Right cardiac atrium (tissue), 5 donors: ENCODE results near the gene MOB2. TPM values are rescaled to one million over a fixed set of nuclear protein-coding genes. Genes with fewer than 3 reads are reported as not detected.

Experiments used
- ATAC-seq, 2 donors: fragments of 200-7000 bp; cut with Tn5 transposase; one replicate each; pipeline versions ENCODE4 v1.8.0 to v1.9.1; 2020; ENCODE audit warnings: moderate library complexity in 2 of 2, mild to moderate bottlenecking in 1 of 2
- DNase-seq, 3 donors: peaks; one replicate each; pipeline ENCODE4 v3.0.0-alpha.2; 2020
- H3K27ac ChIP-seq: one replicate; pipeline ENCODE4 v1.5.1; 2013; ENCODE audit warnings: mild to moderate bottlenecking, low read length, control low read depth, moderate library complexity
- H3K27me3 ChIP-seq: one replicate; pipeline ENCODE4 v1.6.1; 2013; ENCODE audit not compliant: control insufficient read depth, insufficient read depth
- H3K4me1 ChIP-seq: one replicate; pipeline ENCODE4 v1.6.1; 2013; ENCODE audit warnings: low read length; ENCODE audit not compliant: control insufficient read depth, insufficient read depth
- H3K4me3 ChIP-seq: one replicate; pipeline ENCODE4 v1.5.1; 2013; ENCODE audit warnings: low read length, control low read depth
- H3K9me3 ChIP-seq: one replicate; pipeline ENCODE4 v1.6.1; 2013; ENCODE audit warnings: low read length; ENCODE audit not compliant: control insufficient read depth
- WGBS: extraction: QIAGEN DNeasy Blood & Tissue Kit; methylation state at CpG from one replicate; pipeline ENCODE4 v1.1.7; 2013; 5-methylcytosine and 5-hydroxymethylcytosine counted together
- intact Hi-C, 4 donors: fragments of 100-400 bp; cut with DNase I; formaldehyde crosslinking; loops; one replicate each; pipeline versions ENCODE4 v1.11.0 to v1.14.0; 2022 to 2023
- long read RNA-seq, 4 donors: library from polyadenylated mRNA; unstranded; transcript quantifications; one replicate each; pipeline ENCODE4 v2.0.0, GENCODE V29; 2020 to 2021
- polyA plus RNA-seq: library from polyadenylated mRNA; stranded (reverse); fragments of 200-250 nt; gene quantifications from one replicate; pipeline ENCODE4 v1.2.3, GENCODE V29; 2013
- total RNA-seq, 4 donors: library from RNA; stranded (reverse); fragmentation: NEBNext Ultra II Directional; extraction: Animal tissue kit (Norgen Biotek cat#: 25700); gene quantifications; one replicate each; pipeline ENCODE4 v1.2.1, GENCODE V29; 2021
- donor health status: healthy with polysubstance abuse.
- donor health status: DM: no; HTN: yes; CAD: no.
- donor health status: DM: no; HTN: no; CAD: no.
- donor health status: DM: no; HTN: yes; CAD: no; lungs with severe emphysema.
- donor health status: DM: yes; HTN: yes; CAD: no.

Gene MOB2, protein sequence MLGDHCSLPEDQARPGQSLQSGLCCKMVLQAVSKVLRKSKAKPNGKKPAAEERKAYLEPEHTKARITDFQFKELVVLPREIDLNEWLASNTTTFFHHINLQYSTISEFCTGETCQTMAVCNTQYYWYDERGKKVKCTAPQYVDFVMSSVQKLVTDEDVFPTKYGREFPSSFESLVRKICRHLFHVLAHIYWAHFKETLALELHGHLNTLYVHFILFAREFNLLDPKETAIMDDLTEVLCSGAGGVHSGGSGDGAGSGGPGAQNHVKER
- total RNA-seq (10 to 100 TPM; 35.0 to 45.0 (median 42.0) TPM), polyA plus RNA-seq (40.0 TPM)
- long read RNA-seq, donor 1, partial matches to known transcripts = 50 of 59 reads
- long read RNA-seq, donor 1, other reads (novel, unspliced or antisense) = 7 of 59 reads
- long read RNA-seq, donor 2, partial matches to known transcripts = 29 of 39 reads
- long read RNA-seq, donor 2, other reads (novel, unspliced or antisense) = 7 of 39 reads
- long read RNA-seq, donor 3, transcript MOB2-202 (5 exons, 795 nt) = major isoform, 6 of 100 reads
- long read RNA-seq, donor 3, partial matches to known transcripts = 83 of 100 reads
- long read RNA-seq, donor 3, other reads (novel, unspliced or antisense) = 11 of 100 reads
- long read RNA-seq, donor 4, partial matches to known transcripts = 22 of 32 reads
- long read RNA-seq, donor 4, other reads (novel, unspliced or antisense) = 8 of 32 reads

DNA sequence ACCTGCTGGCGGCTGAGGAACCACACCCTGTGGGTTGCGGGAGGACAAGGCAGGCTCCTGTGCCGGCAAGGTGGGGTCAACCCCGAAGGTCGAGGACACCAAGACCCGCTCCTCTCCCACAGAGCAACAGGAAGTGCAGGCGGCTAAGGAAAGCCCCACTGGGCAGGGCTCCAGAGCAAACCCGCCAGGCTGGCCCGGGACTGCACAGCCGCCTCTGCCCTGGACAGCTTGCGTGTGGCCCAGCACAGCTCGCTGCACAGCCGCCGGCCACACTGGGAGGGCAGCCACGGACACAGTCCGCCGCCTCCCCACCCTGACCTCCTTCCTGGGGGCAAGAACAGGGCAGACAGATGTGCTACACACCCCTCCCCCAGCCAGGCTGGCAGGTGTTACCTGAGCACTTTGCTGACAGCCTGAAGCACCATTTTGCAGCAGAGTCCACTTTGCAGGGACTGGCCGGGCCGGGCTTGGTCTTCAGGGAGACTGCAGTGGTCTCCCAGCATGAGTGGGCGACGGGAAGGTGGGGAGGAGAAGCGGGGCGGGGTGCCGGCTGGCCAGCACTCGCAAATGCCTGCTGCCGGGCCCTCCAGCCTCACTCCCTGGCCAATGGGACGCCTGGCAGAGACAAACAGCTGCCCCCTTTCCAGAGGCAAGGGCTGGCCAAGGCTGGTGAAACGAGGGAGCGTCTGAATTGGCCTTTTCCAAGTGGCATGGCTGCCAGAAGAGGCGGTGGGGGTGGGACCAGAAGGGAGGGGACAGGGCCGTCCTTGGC, at the start of gene MOB2:
Gene MOB2, minus strand, starts transcription at position 726 of the 772 bp plus-strand sequence. Its CDS starts 223 bp downstream, at position 503.
- H3K27me3 ChIP-seq = no peaks in the 10 kb centered on the region
- peaks cover 28% of the 10 kb centered on the region for H3K4me1 ChIP-seq
- ATAC-seq (peak; percentile 64 to 66), DNase-seq (peak; percentile 46 to 86 (median 85))
- H3K27ac ChIP-seq = no peak within 1 kb of the TSS
- no peaks in the 10 kb centered on the region for H3K9me3 ChIP-seq
- WGBS = 24% methylated on average over 31 of the region's 31 CpGs
- intact Hi-C loops = no loop called here
- no peak within 1 kb of the TSS for H3K4me3 ChIP-seq

DNA sequence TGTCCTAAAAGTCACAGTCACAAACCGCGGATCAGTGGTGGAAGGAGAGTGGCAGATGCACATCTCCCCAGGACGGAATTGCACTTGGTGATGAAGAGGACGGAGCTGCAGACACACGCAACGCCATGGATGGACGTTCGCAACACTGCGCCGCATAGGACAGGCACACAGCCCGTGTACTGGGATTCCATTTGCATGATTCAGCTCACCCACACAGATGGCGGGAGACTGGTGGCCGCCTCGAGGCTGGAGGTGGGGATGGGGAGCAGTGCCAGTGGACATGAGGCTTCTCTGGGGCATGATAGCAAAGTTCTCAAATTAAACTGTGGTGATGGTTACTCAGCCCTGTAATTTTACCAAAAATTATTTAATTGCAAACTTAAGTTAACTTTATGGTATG, 48.1 kb upstream of the MOB2 start:
- WGBS = 73% methylated on average over 14 of the region's 14 CpGs
- no peak for ATAC-seq
- Histone ChIP-seq H3K27ac (no peak overlapping the region), H3K27me3 (no peaks in the 10 kb centered on the region), H3K4me1 (peaks cover 34% of the 10 kb centered on the region), H3K4me3 (no peak overlapping the region), H3K9me3 (no peaks in the 10 kb centered on the region)
- intact Hi-C loops = no loop called here
- peak; percentile 11 to 36 (median 35) for DNase-seq

GRCh38 chr11:1534171-1534570, 47.6 kb upstream of the MOB2 start:
- Histone ChIP-seq H3K27ac (no peak overlapping the region), H3K9me3 (no peaks in the 10 kb centered on the region), H3K4me3 (no peak overlapping the region), H3K27me3 (no peaks in the 10 kb centered on the region), H3K4me1 (peaks cover 34% of the 10 kb centered on the region)
- 87% methylated on average over 7 of the region's 7 CpGs for whole genome bisulfite sequencing
- DNase-seq (peak; percentile 1 to 30 (median 28)), ATAC-seq (no peak)
- intact Hi-C loops = no loop called here

DNA sequence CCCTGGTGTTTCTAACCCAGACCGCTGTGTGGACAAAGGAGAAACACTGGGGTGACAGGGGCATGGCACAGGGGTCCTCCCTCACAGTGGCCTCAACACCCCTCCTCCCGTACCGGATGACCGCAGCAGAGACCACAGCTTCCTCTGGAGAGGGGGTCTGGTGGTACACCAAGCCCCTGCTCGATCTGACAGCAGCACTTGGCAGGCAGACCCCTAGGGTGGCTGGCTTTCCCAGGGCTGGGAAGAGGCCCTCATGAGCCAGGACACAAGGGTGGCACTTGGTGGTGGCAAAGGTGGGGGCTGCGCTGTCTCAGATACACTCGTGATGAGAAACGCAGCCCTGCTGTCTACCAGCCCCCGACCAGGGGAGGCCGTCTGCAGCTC, 46.8 kb upstream of the MOB2 start:
- Histone ChIP-seq H3K9me3 (no peaks in the 10 kb centered on the region), H3K4me1 (peaks cover 34% of the 10 kb centered on the region), H3K27ac (peak overlapping the region; percentile 0), H3K27me3 (no peaks in the 10 kb centered on the region), H3K4me3 (no peak overlapping the region)
- ATAC-seq = no peak
- 82% methylated on average over 10 of the region's 10 CpGs for WGBS
- intact Hi-C loops = no loop called here
- peak; percentile 7 to 53 (median 30) for DNase-seq

- peak in 2 of 3 donors; percentile 36 to 45 for DNase-seq
- H3K9me3 ChIP-seq = no peaks in the 10 kb centered on the region
- H3K4me1 ChIP-seq = peaks cover 34% of the 10 kb centered on the region
- peak overlapping the region; percentile 16 for H3K27ac ChIP-seq
- peak; percentile 30 to 72 for ATAC-seq
- 65% methylated on average over 20 of the region's 20 CpGs for WGBS
- no peak overlapping the region for H3K4me3 ChIP-seq
- intact Hi-C loops = no loop called here
- no peaks in the 10 kb centered on the region for H3K27me3 ChIP-seq
These were observed 46.2 kb upstream of the MOB2 start for GRCh38 chr11:1532606-1533341.

- peak; percentile 73 to 84 for ATAC-seq
- Histone ChIP-seq H3K4me3 (no peak overlapping the region), H3K9me3 (no peaks in the 10 kb centered on the region), H3K27ac (peak overlapping the region; percentile 73), H3K4me1 (peaks cover 34% of the 10 kb centered on the region), H3K27me3 (no peaks in the 10 kb centered on the region)
- 52% methylated on average over 17 of the region's 17 CpGs for WGBS
- DNase-seq = peak; percentile 68 to 88 (median 87)
- intact Hi-C loops = no loop called here
These were observed 45.5 kb upstream of the MOB2 start for GRCh38 chr11:1532014-1532586.

DNA sequence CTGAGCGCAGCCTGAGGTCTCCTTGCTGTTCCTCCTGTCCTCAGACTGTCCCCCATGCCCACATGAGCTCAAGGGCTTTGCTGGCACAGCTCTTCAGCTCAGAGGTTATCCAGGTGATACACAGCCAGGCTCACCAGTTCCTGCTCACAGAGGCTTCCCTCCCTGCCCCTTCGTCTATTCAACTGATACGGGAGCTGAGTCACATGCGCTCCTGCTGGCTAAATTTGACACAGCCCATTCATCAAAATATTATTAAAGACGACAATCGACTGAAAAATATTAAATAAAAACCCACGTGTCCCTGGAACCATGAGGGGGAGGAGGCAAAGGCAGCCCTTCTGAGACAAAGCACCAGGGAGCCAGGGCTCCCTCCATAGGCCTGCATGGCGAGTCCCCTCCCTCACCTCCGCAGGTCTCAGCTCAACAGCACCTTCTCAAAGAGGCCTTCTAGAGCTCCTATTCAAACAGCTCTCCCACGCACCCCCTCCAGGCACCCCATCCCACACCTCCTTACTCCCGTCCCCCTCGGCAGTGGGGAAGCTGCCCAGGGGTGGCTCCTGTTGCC, 45.0 kb upstream of the MOB2 start:
- intact Hi-C loops = no loop called here
- Histone ChIP-seq H3K27ac (peak overlapping the region; percentile 73), H3K27me3 (no peaks in the 10 kb centered on the region), H3K4me3 (no peak overlapping the region), H3K4me1 (peaks cover 34% of the 10 kb centered on the region), H3K9me3 (no peaks in the 10 kb centered on the region)
- WGBS = 56% methylated on average over 12 of the region's 12 CpGs
- DNase-seq = peak; percentile 19 to 29 (median 25)
- no peak for ATAC-seq

- DNase-seq = peak; percentile 5 to 34 (median 26)
- ATAC-seq = no peak
- Histone ChIP-seq H3K4me3 (no peak overlapping the region), H3K27me3 (no peaks in the 10 kb centered on the region), H3K9me3 (no peaks in the 10 kb centered on the region), H3K27ac (peak overlapping the region; percentile 73), H3K4me1 (peaks cover 31% of the 10 kb centered on the region)
- intact Hi-C loops = no loop called here
- WGBS = 85% methylated on average over 19 of the region's 19 CpGs
These were observed 44.3 kb upstream of the MOB2 start for GRCh38 chr11:1530686-1531448.

DNA sequence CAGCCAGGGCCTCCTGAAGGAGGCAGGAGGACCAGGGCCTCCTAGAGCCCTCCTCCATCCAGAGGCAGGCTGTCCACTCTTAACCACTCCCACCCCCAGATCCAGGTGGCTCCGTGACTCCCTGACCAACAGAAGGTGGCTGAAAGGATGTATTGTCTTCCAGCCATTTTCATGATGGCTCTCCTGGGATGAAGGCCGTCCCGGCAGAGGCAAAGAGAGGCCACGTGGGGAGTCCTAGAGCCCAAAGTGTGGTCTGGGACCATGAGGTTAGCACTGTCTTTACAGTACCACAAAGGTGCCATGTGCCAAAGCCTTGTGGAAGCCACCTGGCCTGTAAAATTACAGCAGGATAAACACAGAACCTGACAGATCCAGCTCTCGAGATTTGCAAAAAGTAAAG, 43.2 kb upstream of the MOB2 start:
- DNase-seq = peak in 1 of 3 donors; percentile 3

More for the DNA sequence above, 43.2 kb upstream of the MOB2 start:
- no peak for ATAC-seq
- no peaks in the 10 kb centered on the region for H3K9me3 ChIP-seq
- peaks cover 26% of the 10 kb centered on the region for H3K4me1 ChIP-seq
- no peak overlapping the region for H3K4me3 ChIP-seq
- H3K27me3 ChIP-seq = no peaks in the 10 kb centered on the region
- intact Hi-C loops = no loop called here
- 65% methylated on average over 5 of the region's 5 CpGs for WGBS
- no peak overlapping the region for H3K27ac ChIP-seq
